ENCODE data around the gene BATF.

Gene BATF

DNA sequence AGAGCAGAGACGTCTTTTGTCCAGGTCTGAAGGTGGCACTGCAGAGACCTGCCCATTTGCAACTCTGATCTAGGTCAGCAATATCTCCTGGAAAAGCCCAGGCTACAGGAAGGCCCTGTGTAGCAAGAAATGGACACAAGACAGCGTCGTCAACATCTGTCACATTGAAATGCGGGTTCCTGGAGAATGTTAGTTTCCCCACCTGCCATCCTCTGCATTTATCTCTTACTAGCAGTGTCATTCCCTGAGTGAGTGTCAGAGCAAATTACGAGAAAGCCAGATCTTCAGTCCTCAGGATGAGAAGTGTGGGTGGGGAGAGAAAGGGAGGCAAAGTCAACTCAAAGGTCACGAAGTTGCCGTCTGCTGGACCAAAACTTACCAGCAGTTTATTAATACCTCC is 28.8 kb downstream of the BATF start (continued):
- TF ChIP-seq ZNF624 (tag by site-specific recombination; IDR thresholded peaks at IDR 0.05), result no peak
- no peak for TF ChIP-seq ZNF155 (tag by site-specific recombination; IDR thresholded peaks at IDR 0.05)
- TF ChIP-seq ZNF521 (tag by site-specific recombination; IDR thresholded peaks at IDR 0.05), result no peak
- no peak for TF ChIP-seq ZNF23 (tag by site-specific recombination; IDR thresholded peaks at IDR 0.05; ENCODE audit: borderline replicate concordance)
- TF ChIP-seq, protein P1, sequence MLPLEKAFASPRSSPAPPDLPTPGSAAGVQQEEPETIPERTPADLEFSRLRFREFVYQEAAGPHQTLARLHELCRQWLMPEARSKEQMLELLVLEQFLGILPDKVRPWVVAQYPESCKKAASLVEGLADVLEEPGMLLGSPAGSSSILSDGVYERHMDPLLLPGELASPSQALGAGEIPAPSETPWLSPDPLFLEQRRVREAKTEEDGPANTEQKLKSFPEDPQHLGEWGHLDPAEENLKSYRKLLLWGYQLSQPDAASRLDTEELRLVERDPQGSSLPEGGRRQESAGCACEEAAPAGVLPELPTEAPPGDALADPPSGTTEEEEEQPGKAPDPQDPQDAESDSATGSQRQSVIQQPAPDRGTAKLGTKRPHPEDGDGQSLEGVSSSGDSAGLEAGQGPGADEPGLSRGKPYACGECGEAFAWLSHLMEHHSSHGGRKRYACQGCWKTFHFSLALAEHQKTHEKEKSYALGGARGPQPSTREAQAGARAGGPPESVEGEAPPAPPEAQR (tag by site-specific recombination; IDR thresholded peaks at IDR 0.05), result no peak
- TF ChIP-seq YY1 (tag by site-specific recombination; IDR thresholded peaks at IDR 0.05), result no peak
- TF ChIP-seq ZNF626 (tag by site-specific recombination; IDR thresholded peaks at IDR 0.05), result no peak

DNA sequence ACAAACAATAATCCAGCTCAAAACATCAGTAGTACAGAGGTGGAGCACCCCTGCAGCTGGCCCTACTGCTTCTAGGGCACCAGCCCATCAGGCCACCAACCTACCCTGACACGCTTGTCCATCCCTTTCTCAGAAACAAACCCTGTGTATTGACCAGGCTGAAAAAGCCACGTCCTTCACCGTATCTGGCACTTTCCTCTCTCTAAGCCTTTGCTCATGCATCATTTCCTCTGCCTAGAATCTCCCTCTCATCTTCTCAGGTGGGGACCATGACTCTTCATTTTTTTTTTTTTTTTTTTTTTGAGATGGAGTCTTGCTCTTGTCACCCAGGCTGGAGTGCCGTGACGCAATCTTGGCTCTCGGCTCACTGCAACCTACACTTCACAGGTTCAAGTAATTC is 30.9 kb downstream of the BATF start:
- H3K4me3 ChIP-seq (ENCODE audit: low read depth, low read length), result no peak overlapping the region
- TF ChIP-seq ZNF146 (tag by site-specific recombination; IDR thresholded peaks at IDR 0.05) (no peak), KLF16 (tag by site-specific recombination; IDR thresholded peaks at IDR 0.05) (no peak), HOXA7 (CRISPR knock-in tag; IDR thresholded peaks at IDR 0.05; ENCODE audit: borderline replicate concordance) (no peak), ZNF214 (tag by site-specific recombination; IDR thresholded peaks at IDR 0.05; ENCODE audit: borderline replicate concordance) (no peak), ZNF843 (tag by site-specific recombination; IDR thresholded peaks at IDR 0.05) (no peak), ZFP69B (tag by site-specific recombination; IDR thresholded peaks at IDR 0.05) (no peak), SCRT2 (tag by site-specific recombination; IDR thresholded peaks at IDR 0.05) (no peak), ZNF423 (tag by site-specific recombination; IDR thresholded peaks at IDR 0.05) (no peak)
- TF ChIP-seq, protein P2, sequence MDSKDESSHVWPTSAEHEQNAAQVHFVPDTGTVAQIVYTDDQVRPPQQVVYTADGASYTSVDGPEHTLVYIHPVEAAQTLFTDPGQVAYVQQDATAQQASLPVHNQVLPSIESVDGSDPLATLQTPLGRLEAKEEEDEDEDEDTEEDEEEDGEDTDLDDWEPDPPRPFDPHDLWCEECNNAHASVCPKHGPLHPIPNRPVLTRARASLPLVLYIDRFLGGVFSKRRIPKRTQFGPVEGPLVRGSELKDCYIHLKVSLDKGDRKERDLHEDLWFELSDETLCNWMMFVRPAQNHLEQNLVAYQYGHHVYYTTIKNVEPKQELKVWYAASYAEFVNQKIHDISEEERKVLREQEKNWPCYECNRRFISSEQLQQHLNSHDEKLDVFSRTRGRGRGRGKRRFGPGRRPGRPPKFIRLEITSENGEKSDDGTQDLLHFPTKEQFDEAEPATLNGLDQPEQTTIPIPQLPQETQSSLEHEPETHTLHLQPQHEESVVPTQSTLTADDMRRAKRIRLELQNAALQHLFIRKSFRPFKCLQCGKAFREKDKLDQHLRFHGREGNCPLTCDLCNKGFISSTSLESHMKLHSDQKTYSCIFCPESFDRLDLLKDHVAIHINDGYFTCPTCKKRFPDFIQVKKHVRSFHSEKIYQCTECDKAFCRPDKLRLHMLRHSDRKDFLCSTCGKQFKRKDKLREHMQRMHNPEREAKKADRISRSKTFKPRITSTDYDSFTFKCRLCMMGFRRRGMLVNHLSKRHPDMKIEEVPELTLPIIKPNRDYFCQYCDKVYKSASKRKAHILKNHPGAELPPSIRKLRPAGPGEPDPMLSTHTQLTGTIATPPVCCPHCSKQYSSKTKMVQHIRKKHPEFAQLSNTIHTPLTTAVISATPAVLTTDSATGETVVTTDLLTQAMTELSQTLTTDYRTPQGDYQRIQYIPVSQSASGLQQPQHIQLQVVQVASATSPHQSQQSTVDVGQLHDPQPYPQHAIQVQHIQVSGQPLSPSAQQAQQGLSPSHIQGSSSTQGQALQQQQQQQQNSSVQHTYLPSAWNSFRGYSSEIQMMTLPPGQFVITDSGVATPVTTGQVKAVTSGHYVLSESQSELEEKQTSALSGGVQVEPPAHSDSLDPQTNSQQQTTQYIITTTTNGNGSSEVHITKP (tag by site-specific recombination; IDR thresholded peaks at IDR 0.05), result no peak
- TF ChIP-seq, protein P1 (tag by site-specific recombination; IDR thresholded peaks at IDR 0.05), result no peak
- TF ChIP-seq, protein P3, sequence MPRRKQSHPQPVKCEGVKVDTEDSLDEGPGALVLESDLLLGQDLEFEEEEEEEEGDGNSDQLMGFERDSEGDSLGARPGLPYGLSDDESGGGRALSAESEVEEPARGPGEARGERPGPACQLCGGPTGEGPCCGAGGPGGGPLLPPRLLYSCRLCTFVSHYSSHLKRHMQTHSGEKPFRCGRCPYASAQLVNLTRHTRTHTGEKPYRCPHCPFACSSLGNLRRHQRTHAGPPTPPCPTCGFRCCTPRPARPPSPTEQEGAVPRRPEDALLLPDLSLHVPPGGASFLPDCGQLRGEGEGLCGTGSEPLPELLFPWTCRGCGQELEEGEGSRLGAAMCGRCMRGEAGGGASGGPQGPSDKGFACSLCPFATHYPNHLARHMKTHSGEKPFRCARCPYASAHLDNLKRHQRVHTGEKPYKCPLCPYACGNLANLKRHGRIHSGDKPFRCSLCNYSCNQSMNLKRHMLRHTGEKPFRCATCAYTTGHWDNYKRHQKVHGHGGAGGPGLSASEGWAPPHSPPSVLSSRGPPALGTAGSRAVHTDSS (tag by site-specific recombination; IDR thresholded peaks at IDR 0.05), result no peak
- no peaks in the 10 kb centered on the region for H3K9me3 ChIP-seq (ENCODE audit: control insufficient read depth, insufficient read depth, low read depth, low read length)
- ChIA-PET CTCF (interaction anchor here (0.8 to 1.7 kb wide), 3 partner anchors 8 to 25 kb away, joined by 3 to 7 read pairs (median 5); no protein-coding TSS in a partner anchor), POLR2A (no interaction called here)
- H3K36me3 ChIP-seq (ENCODE audit: control insufficient read depth in 2 of 2, insufficient read depth in 1 of 2, low read length in 2 of 2), result no peaks in the 10 kb centered on the region
- no peak overlapping the region for H3K27ac ChIP-seq (ENCODE audit: extremely low read depth, low read depth, low read length)
- no peaks in the 10 kb centered on the region for H3K4me1 ChIP-seq (ENCODE audit: control insufficient read depth, insufficient read depth, low read length)
